Breast epithelium (tissue), 3 donors: ENCODE measurements around the gene NOVA2.

ENCODE experiments used
- POLR2A ChIP-seq: fragments of 450-650 bp; IDR thresholded peaks from one replicate; pipeline ENCODE4 v1.6.1; 2016; ENCODE audit warnings: antibody characterized with exemption, mild to moderate bottlenecking, moderate library complexity
- POLR2AphosphoS5 ChIP-seq, 3 donors: sonication (generic); formaldehyde crosslinking; IDR thresholded peaks; one replicate each; pipeline ENCODE4 v1.6.1; 2017; ENCODE audit warnings: antibody characterized with exemption in 3 of 3
- TF ChIP-seq, protein P1 (sequence below), 3 donors: fragments of 450-650 bp; IDR thresholded peaks; one replicate each; pipeline ENCODE4 v1.5.1; 2016 to 2017; ENCODE audit warnings: antibody characterized with exemption in 3 of 3, mild to moderate bottlenecking in 3 of 3, moderate library complexity in 3 of 3

DNA sequence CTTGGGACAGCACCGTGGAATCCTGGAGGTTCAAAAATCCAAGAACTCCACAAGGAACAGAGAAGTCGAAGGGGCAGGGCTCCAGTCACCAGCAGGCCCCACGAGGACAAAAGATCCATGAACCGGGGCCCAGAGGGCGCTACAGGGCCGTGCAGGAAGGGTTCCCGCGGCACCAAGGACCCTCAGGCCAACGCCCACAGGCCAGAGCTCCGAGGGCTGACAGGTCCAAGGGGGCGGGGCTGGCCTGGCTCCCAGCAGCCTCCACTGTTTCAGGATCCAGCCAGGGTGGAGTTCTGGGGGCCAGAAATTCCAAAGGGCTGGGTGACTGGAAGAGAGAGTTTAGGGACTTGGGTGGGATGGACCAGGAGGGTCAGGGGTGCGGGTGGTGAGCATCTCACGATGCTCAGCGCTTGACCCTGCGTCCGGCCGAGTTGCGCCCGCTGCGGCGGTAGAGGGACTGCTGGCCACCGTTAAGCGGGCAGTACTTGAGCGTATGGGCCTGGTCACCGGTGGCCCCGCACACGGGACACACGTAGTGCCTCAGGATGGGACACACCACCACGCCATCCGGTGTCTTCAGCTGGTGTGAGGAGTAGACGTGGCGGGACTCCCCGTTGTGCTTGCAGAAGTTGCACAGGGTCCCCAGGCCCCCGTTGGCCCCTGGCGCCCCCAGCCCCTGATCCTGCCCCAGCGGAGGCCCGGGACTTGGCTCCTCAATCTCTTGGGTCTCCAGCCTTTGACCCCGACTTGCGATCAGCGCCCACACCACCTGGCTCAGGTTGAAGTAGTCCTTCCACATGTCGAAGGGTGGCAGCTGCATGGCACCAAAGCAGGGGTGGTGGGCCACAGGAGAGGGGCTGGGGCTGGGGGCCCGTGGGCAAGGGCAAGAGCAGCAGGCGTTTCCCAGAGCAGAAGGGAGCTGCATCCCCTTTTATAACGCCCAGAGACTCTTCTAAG lies 59.5 kb downstream of the NOVA2 start, which contains the start of gene NANOS2:
- TF ChIP-seq, protein P1, sequence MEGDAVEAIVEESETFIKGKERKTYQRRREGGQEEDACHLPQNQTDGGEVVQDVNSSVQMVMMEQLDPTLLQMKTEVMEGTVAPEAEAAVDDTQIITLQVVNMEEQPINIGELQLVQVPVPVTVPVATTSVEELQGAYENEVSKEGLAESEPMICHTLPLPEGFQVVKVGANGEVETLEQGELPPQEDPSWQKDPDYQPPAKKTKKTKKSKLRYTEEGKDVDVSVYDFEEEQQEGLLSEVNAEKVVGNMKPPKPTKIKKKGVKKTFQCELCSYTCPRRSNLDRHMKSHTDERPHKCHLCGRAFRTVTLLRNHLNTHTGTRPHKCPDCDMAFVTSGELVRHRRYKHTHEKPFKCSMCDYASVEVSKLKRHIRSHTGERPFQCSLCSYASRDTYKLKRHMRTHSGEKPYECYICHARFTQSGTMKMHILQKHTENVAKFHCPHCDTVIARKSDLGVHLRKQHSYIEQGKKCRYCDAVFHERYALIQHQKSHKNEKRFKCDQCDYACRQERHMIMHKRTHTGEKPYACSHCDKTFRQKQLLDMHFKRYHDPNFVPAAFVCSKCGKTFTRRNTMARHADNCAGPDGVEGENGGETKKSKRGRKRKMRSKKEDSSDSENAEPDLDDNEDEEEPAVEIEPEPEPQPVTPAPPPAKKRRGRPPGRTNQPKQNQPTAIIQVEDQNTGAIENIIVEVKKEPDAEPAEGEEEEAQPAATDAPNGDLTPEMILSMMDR (IDR thresholded peaks at IDR 0.05), result no peak
- TF ChIP-seq POLR2A (no peak), POLR2AphosphoS5 (IDR thresholded peaks at IDR 0.05) (no peak)
